ENCODE data around the gene IL3.

- TF ChIP-seq CTCF (IDR thresholded peaks at IDR 0.05): no peak
- no peak for TF ChIP-seq POLR2A (IDR thresholded peaks at IDR 0.05)
- no peak for TF ChIP-seq POLR2AphosphoS5 (IDR thresholded peaks at IDR 0.05; ENCODE audit: insufficient read depth in 1 of 2, low read depth in 1 of 2)
Observed at GRCh38 chr5:132033122-132033521, 27.3 kb upstream of the IL3 start.

Measured in vagina (tissue), 2 donors.